NCI-H2196 treated with DMSO at 0.1 percent for 48 hours (cell line): ENCODE measurements around the gene ADGRD1.

Experiments used
- DNase-seq: peaks from one replicate; lab custom pipeline; 2025; ENCODE audit not compliant: unreplicated experiment; lab: John Stamatoyannopoulos, UW

The ADGRD1 gene

DNA sequence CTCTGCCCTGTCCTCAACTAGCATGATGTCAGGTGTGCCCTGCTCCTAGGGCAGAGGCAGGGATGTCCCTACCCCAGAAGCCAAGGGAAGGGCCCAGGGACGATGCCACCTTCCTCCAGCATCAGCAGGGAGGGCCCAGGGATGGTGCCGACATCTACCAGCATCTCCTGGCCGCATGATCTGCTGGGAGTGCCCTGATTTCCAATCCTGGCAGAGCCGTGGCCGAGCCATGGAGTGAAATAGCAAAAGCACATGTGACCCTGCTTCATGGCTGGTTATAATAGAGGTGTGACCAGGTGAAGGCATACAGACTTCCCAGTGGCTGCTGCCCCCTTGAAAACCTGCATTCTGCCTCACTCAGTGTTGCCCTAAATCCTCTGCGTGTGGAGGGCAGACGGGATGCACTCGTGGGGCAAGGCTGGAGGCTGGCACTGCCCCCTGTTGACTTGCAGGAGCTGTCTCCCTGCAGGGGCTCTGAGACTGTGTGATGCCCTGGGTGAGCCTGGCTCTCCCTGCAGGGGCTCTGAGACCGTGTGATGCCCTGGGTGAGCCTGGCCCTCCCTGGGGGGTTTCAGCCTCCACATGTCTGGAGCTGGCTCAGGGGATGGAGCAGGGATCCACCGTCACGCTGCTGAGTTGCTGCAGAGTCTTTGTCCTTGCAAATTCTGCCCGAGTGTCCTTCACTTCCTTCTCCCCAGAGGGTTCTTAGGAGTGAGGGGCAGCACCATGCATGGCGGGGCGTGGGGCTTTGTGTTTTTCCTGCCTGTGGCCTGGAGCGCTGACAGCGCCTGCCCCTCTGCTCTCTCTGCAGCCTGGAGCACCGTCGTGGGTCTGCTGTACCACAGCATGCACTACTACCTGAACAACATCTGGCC, 51.7 kb downstream of the ADGRD1 start:
- no peak for DNase-seq

DNA sequence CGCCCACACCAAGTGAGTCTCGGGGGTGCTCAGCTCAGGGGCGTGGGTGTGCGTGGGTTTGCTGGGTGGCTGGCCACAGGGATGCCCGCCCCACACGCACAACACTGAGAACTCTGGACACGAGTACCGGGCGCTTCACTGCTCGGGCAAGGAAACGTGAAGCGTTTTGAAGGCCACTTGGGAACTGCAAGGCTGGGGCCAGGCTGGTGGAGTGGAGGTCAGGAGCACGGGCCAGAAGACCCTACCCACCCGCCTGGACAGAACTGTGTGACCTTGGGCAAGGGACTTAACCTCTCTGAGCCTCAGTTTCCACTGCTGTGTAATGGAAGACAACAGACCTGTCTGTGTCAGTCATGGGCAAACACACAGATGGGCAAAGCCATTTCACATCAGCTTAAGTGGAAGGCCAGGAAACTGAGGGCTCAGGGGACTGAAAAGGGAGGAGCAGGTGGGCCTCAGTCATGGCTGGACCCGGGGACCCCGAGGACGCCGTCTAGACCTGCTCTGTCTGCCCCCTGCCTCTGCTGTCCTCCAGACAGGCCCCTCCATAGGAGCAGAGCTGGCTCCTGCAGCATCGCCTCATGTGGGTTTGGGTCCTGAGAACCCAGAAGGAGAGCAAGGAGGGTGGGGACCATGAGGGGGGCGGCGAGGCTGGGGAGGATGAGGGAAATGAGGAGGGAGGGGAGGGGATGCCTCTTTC, 52.5 kb downstream of the ADGRD1 start:
- DNase-seq = no peak

DNA sequence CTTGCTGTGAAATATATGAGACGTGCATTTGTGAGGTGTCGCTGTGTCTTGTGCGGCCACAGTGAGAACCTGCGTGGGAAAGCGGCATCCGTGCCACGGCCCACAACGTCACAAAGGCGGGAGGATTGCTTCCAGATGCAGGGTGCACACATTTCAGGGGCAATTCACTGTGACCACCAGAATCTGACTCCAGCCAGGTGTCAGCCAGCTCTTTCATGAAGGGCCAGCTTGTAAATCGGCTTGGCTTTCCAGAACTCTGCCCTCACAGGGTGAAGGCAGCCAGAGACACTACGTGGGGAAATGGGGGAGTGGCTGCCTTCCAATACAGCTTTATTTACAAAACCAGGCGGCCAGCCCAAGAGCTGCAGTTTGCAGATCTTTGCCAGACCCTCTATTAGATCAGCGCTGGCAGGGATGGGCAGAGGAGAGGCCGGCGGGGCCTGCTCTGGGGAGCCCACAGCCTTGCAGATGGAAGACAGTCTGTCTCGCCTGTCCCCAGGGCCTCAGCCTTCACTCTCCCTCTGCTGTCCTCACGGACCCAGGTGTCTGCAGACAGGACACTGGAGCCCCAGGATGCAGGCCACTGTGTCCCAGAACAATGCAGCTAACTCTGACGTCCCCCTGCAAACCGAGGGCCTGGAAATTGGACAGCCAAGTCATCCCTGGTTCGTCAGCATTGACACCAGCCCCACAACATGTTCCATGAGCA, 53.5 kb downstream of the ADGRD1 start:
- no peak for DNase-seq

DNA sequence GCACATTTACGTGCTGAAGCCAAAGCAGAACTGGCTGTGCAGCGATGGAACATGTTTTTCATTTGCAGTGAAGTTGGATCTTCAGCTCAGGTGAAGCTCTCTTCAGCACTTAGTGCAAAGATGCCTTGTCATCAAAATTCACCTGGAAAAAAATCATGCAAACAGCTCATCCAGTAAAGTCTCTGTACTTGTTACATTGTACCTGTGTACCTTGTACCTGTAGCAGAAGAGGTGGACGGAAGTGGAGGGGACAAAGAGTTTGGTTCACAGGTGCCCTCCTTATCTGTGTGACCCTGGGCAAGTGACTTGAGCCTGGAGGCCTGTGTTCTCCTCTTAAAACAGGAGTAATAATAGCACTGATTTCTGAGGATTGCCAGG, 54.0 kb downstream of the ADGRD1 start:
- DNase-seq = no peak

DNA sequence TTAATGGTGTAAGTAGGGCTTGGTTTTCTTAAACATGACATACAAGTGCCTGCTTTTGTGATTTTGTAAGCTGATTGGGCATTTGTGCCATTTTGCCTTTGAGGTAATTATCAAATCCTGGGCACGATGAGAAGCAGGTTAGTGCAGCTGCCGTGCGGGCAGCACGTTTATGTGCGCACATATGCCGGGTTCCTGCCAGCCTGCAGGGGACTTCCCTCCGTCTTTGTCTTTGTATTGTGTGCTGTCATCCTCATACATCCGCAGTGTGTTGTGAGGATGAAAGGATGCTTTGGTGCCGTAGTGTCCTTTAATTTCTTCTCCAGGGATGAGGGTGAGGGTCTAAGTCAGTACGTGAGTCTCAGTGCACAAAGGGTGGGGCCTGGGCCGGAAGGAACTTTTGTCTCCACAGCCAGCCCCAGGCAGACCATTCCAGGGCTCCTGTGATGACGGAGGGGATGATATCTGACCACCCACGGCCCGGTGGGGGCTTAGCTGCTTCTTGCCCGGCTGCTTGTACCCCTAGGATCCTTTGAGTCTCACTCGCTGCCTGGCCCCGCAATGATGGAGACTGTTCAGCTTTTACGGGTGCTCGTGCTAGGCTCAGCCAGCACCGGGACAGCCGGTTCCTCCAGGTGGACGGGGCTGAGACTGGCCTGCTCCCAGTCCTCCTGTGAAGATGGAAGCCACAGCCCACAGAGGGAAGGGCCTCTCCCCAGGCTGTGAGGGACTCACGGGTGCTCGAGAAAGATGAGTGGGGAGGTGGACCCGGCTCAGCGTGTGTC, 54.6 kb downstream of the ADGRD1 start:
- DNase-seq = no peak

DNA sequence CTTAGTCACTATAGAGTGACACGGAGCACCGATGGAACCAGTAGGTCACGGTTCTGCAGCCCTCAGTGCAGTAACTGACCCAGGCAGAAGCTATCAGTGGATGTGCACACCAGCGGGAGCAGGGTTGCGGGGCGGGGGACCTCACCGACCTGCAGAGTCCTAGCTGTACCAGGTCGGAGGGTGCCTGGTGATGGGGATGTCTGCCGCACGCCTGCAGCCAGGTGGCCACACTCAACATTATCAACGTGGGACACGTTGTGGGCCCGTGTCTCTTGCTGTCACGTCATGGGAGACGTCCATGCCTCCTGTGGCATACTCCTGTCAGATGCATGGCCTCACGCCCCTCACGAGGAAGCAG, 55.2 kb downstream of the ADGRD1 start:
- DNase-seq = no peak

DNA sequence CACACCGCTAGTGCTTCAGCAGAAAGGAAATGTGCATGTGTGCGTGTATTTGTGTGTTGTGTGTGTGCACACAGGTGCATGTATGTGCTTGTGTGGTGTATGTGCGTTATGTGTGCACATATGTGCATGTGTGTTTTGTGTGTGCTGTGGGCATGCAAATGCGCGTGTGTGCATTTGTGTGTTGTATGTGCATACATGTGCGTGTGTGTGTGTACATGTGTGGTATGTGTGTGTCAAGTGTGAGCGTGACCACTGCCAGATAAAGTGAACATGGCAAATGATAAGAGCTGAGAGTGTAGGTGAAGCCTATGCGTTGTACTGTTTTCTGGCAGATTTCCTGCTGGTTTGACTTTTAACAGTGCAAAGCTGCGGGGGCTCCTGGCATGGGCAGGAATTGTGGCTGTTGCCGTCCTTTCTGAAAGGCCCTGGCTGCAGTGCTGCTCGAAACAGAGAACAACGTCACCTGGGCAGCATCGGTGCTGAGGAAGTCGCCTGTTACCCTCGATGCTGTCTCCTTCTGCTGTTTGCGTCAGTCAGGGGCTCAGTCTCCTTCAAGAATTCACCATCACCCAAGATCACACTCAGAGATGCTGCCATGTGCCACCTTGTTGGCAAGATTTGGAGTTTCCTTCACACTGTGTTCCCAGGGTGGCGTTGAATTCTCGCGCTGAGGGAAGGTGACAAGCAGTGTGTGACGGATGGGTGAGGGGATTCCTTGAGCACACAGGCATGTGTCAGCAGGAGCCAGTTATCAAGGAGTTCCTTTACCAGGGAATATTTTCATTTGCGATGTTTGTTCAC, 56.1 kb downstream of the ADGRD1 start:
- DNase-seq = no peak

DNA sequence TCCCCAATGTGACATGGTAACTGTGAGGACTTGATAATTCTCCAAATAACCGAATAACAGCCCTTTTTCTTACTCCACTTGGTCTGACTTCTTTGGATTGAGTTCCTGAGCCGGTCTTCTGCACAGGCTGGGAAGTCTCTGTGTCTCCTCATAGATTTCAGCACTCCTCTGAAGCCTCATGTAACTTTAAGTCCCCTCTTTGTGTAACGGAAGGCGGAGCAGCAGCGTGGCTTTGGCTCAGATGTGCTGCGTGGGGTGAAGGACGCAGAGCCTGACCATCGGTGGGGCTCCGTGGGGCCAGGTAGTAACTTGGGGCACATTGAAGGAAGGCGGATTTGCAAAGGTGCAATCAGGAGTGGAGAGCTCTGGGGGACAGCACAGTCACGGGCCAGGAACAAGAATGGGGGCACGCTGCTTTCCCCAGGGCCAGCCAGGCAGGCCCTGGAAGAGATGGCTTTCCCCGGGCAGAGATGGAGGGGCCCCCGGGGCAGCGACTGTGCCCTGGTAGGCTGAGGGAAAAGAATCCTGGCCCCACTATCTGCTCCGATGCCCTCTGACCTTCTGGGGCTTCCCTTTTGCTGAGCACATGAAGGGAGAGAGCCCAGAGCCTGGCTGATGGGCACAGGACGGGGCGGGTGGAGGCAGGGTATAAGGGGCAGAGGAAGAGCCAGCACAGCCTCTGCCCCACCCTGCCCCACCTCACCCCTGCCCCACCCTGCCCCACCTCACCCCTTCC, 56.9 kb downstream of the ADGRD1 start:
- DNase-seq = no peak

DNA sequence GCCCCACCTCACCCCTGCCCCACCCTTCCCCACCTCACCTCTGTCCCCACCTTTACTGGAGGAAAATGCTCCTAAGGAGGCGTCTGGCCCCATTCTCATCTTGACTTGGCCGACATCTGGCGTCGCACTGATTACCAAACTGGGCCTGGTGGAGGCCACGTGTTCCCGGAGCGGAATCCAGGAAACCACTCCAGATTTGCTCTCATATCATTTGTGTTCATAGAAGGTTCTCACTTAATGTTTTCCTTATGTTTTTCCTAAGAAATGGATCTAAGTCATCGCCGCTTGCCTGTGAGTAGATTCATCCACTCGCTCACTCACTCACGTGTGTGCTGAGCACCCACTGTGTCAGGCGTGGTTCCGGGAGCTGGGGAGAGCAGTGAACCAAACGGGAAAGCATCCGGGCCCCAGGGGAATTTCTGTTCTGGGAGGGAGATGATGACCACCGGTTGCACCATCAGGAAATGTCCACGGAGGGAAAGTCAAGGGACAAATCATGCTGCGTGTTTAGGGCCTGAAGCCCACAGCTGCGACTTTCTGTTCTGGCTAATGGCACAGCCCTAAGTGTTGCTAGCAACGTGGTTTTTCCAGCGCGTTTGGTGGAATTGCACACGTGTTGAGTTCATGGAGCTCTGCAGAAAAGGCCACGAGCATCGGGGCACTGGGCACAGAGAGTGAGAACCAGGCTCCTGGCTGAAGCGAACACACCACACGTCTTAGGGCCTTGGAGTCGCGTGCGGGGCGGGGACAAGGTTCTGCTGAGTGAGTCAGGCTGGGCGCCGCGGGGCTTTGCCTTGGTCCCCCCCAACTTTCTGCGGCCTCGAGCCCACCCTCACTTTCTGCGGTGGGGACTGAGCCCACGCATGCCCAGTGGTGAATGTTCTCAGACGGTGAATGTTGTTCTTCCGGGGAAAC, 57.7 kb downstream of the ADGRD1 start:
- no peak for DNase-seq

DNA sequence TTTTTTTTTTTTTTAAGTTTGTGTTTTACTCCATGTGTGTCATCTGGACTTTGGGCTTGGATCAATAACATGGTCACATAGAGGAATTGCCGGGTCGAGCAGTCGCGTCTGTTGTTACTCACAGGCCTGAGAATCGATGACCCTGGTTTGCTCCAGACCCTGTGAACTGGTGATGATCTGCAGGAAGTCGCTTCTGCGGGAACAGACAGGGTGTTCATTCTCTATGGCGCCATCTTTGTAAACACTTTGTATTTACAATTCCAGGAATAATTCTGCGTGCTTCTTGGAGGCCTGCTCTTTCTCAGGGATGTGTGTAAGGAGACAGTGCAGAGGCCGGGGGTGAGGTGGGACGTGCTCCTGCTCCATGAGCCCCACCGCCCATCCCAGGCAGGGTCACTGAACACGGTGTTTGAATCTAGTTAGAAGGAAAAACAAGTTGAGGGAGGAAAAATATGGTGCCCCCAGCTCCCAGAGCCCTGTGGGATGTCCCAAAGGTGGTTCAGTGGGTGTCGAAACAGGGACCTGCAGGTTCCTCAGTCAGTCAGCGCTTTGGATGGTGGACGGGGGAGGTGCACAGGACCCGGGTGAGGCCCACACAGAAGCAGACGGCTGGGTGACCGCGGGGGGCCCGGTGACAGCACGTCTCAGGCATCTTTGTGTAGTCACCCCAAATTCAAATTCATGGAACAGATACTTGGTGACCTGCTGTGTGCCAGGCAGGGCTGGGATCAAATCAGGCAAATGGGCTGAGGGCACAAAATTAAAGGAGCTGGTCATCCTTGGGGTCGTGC, 58.8 kb downstream of the ADGRD1 start:
- DNase-seq = no peak

DNA sequence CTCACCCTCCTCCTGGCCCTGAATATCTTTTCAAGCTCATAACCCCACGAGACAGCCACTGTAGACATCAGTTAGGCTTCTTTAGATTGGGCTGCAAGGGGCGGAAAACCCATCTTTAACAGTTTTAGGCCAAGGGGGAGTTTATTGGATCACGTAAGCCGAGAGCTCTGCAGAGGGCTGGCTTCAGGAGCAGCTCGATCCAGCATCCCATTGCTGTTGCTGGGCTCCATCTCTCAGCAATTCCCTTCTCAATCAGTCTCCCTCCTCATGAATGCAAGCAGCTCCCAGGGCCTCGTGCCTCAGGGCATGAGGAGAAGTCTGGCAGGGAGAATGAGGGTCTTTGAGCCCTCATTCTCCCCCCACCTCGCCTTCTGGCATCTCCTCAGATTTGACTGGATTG, 59.4 kb downstream of the ADGRD1 start:
- no peak for DNase-seq

DNA sequence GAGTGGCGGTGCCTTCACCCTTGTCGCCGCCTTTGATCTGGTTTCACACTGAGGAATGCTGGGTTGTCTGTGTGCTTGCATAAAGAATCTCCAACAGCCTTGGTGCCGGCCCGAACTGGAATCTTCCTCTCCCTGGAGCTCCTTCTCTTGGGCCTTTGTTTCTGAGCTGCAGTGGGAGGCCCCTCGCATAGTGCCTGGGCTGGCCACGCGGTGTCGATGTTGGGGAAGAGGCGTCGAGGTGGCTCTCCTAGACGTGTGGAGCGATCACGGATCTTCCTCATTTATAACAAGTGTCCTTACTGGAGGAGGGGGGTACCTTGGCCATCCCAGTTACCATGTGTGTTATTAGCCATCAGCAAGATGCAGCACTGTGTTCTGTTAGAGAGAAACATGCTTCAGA, 60.6 kb downstream of the ADGRD1 start:
- no peak for DNase-seq

DNA sequence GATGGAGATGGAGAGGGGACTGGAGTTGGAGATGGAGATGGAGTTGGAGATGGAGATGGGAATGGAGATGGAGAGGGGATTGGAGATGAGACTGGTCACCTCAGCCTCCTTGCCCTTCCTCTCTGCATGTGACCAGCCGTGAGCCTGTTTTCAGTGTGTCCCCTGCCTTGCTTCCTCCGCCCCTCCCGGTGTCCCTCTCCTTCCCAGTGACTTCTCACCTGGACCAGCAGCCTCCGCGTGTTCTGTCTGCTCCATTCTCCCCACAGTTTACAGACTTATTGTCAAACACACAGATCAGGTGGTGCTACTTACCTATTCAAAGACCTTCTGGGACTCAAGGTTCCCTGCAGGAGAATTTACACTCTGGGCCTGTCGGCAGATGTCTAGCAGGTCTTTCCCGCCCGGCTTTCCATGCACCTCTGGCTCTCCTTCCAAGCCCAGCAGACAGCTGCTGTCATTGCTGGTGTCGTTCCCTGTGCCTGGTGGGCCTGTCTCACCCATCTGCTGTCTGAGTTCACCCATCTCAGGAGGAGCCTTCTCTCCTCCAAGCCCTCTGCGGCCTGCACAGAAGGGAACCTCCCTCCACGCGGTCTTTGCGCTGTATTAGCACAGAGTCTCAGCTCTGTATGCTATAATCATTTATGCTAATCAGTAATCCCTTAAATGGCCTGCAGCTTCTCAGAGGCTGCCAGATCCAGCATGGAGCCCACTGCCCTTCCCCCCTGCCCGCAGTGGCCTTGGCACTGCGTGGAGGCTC, 62.1 kb downstream of the ADGRD1 start:
- no peak for DNase-seq

DNA sequence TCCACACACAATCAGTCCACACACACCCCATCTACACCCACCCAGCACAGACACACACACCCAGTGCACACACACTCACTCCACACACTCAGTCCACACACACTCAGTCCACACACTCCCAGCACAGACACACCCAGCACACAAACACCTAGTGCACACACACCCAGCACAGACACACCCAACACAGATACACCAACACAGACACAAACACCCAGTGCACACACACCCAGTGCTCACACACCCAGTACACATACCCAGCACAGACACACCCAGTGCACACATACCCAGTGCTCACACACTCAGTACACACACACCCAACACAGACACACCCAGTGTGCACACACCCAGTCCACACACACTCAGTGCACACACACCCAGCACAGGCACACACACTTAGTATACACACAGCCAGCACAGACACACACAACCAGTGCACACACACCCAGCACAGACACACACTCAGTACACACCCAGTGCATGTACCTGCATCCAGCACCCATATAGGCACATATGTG, 63.8 kb downstream of the ADGRD1 start:
- no peak for DNase-seq

DNA sequence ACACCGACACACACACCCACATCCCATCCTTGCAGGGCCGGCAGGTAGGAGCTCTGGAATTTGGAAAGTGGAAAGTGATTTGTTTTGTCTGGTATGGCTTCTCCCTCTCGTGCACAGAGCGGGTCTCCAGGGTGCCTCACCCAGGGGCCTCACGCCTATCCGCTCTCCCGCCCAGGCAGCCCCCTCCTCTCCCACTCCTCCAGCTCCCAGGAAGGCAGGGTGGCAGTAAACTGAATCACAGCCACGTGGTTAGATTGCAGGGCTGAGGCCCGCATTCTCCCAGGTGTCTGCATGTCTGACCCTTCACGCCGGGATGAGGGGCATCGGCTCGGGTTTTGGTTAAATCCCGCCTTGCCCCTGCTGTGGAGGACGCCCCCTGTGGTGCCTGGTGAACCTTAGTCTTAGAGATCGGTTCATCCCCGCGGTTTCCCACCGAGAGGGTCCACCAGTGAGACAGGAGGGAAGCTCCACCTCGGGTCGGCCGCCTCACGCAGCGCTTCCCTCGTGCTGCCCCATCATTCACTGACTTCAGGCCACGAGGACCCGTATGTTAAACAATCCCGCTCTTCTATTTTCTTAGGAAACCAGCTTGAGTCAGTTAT, 64.4 kb downstream of the ADGRD1 start:
- no peak for DNase-seq

DNA sequence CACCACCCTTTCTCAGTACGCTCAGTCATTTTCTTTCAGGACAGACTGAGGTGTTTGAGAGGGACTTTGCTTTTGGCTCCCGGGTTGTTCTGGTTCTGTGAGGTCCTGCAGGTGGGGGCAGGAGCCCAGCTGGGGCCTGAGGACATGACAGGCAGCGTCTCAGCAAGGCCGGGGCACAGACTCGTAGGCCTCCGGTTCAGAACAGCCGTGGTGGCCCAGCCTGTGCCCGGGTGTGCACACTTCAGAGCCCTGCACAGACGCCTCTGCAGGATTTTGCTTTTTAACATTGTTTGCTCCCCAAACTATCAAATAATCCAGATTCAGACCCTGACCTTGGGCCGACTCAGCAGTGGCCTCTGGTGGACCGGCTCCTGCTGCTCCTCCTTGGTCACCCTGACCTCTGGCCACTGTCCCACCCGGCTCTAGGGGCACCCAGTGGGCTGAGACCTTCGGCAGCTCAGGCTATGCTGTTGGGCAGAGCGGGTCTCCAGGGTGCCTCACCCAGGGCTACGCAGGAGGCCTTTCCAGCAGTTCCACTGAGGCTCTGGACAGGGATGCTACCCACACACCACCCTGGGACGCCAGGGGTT, 65.2 kb downstream of the ADGRD1 start:
- no peak for DNase-seq
